ENCODE measurements around the gene ZNF619. TPM values are rescaled to one million over a fixed set of nuclear protein-coding genes. Genes with fewer than 3 reads are reported as not detected.

Gene ZNF619
- total RNA-seq, 1 donor from 2014 or later = 8.4 TPM

DNA sequence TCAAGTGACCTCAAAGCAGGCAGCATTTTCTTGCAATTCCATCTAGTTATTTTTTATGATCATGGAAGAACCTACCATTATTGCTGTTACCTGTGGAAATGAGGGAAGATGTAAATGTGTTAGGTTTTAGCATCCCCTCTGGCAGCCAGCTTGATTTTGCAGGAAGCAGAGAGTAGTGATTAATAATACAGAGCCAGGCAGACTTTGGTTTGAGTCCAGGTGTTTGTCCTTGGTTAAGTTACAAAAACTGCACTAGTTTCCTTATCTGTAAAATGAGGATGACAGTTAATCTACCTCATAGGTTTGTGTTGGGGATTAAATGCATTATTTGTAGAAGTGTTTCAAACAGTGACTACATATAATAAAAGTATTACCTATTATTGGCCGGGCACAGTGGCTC is 41.1 kb downstream of the ZNF619 start:
- Mint-ChIP-seq H3K4me1 (ENCODE audit: unreplicated experiment) (peaks cover 2% of the 10 kb centered on the region), H3K9me3 (ENCODE audit: unreplicated experiment) (no peaks in the 10 kb centered on the region), H3K4me3 (ENCODE audit: unreplicated experiment) (no peak overlapping the region), H3K27me3 (ENCODE audit: unreplicated experiment) (no peaks in the 10 kb centered on the region), H3K36me3 (ENCODE audit: unreplicated experiment) (peaks cover 13% of the 10 kb centered on the region), H3K27ac (ENCODE audit: unreplicated experiment) (no peak overlapping the region)
- TF ChIP-seq, protein P1, sequence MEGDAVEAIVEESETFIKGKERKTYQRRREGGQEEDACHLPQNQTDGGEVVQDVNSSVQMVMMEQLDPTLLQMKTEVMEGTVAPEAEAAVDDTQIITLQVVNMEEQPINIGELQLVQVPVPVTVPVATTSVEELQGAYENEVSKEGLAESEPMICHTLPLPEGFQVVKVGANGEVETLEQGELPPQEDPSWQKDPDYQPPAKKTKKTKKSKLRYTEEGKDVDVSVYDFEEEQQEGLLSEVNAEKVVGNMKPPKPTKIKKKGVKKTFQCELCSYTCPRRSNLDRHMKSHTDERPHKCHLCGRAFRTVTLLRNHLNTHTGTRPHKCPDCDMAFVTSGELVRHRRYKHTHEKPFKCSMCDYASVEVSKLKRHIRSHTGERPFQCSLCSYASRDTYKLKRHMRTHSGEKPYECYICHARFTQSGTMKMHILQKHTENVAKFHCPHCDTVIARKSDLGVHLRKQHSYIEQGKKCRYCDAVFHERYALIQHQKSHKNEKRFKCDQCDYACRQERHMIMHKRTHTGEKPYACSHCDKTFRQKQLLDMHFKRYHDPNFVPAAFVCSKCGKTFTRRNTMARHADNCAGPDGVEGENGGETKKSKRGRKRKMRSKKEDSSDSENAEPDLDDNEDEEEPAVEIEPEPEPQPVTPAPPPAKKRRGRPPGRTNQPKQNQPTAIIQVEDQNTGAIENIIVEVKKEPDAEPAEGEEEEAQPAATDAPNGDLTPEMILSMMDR (IDR thresholded peaks at IDR 0.05) = no peak
- no peak for DNase-seq (ENCODE audit: extremely low spot score, unreplicated experiment)

DNA sequence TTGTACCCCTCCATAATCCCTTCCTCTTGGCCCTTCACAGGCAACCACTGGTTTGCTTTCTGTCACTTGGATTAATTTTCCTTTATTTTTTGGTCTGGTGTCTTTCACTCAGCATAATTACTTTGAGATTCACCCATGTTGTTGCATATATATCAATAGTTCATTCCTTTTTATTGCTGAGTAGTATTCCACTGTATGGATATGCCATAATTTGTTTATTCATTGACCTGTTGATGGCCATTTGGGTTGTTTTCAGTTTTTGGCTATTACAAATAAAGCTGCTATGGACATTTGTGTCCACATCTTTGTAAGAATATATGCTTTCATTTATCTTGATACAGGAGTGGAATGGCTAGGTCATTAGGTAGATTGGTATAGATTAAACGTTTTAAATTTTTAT is 41.9 kb downstream of the ZNF619 start:
- TF ChIP-seq, protein P1 (IDR thresholded peaks at IDR 0.05) = no peak
- Mint-ChIP-seq H3K9me3 (ENCODE audit: unreplicated experiment) (no peaks in the 10 kb centered on the region), H3K4me1 (ENCODE audit: unreplicated experiment) (peaks cover 2% of the 10 kb centered on the region), H3K27ac (ENCODE audit: unreplicated experiment) (no peak overlapping the region), H3K4me3 (ENCODE audit: unreplicated experiment) (no peak overlapping the region), H3K27me3 (ENCODE audit: unreplicated experiment) (no peaks in the 10 kb centered on the region), H3K36me3 (ENCODE audit: unreplicated experiment) (peaks cover 13% of the 10 kb centered on the region)
- DNase-seq (ENCODE audit: extremely low spot score, unreplicated experiment) = no peak

- no peak overlapping the region for H3K27ac Mint-ChIP-seq (ENCODE audit: unreplicated experiment)
- no peak for DNase-seq (ENCODE audit: extremely low spot score, unreplicated experiment)
- no peaks in the 10 kb centered on the region for H3K9me3 Mint-ChIP-seq (ENCODE audit: unreplicated experiment)
- no peaks in the 10 kb centered on the region for H3K27me3 Mint-ChIP-seq (ENCODE audit: unreplicated experiment)
- TF ChIP-seq, protein P1 (IDR thresholded peaks at IDR 0.05) = no peak
- H3K4me3 Mint-ChIP-seq (ENCODE audit: unreplicated experiment) = no peak overlapping the region
- peaks cover 11% of the 10 kb centered on the region for H3K4me1 Mint-ChIP-seq (ENCODE audit: unreplicated experiment)
- peaks cover 5% of the 10 kb centered on the region for H3K36me3 Mint-ChIP-seq (ENCODE audit: unreplicated experiment)
Measured at GRCh38 chr3:40521254-40521653, 44.3 kb downstream of the ZNF619 start.

- Mint-ChIP-seq H3K9me3 (ENCODE audit: unreplicated experiment) (peaks cover 3% of the 10 kb centered on the region), H3K36me3 (ENCODE audit: unreplicated experiment) (peaks cover 18% of the 10 kb centered on the region), H3K27ac (ENCODE audit: unreplicated experiment) (peak overlapping the region; percentile 98), H3K4me1 (ENCODE audit: unreplicated experiment) (peaks cover 18% of the 10 kb centered on the region), H3K4me3 (ENCODE audit: unreplicated experiment) (peak overlapping the region; percentile 88), H3K27me3 (ENCODE audit: unreplicated experiment) (no peaks in the 10 kb centered on the region)
- TF ChIP-seq, protein P1 (IDR thresholded peaks at IDR 0.05) = no peak
- no peak for DNase-seq (ENCODE audit: extremely low spot score, unreplicated experiment)
Measured at GRCh38 chr3:40523781-40524180, 46.9 kb downstream of the ZNF619 start.

DNA sequence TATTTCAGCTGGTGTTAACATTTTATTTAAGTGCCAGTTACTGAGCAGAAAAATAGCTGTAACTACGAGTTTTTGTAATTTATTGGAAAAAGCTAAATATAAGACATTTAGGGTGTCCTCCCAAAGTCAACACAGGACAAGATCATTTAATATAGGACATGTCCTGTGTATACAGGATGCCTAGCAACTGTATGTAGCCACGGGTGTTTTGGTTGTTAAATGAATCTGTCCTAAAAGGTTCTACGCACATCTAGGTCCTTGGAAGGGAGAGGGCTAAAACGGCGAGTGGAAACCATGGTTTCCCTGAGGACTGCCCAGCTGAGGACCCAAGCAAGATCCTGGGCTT is 47.3 kb downstream of the ZNF619 start:
- Mint-ChIP-seq H3K4me3 (ENCODE audit: unreplicated experiment) (peak overlapping the region; percentile 88), H3K36me3 (ENCODE audit: unreplicated experiment) (peaks cover 21% of the 10 kb centered on the region), H3K9me3 (ENCODE audit: unreplicated experiment) (peaks cover 3% of the 10 kb centered on the region), H3K27me3 (ENCODE audit: unreplicated experiment) (no peaks in the 10 kb centered on the region), H3K4me1 (ENCODE audit: unreplicated experiment) (peaks cover 18% of the 10 kb centered on the region), H3K27ac (ENCODE audit: unreplicated experiment) (peak overlapping the region; percentile 98)
- DNase-seq (ENCODE audit: extremely low spot score, unreplicated experiment) = no peak
- TF ChIP-seq, protein P1 (IDR thresholded peaks at IDR 0.05) = no peak

Data from osteocyte (in vitro differentiated cells).